ENCODE measurements around the gene LELP1.
A peak's percentile ranks its signal among the peaks of the same experiment; 100 is the strongest.
"Not testable (repeated sequence)": the region's sequence is repeated elsewhere in the genome, so short reads cannot be mapped to it uniquely, and the experiment has no call there.

LELP1 gene

GRCh38 chr1:153203130-153203529 is at the start of gene LELP1:
Gene LELP1, plus strand, starts transcription at chr1:153203430. Its CDS starts 1,278 bp downstream, at chr1:153204708.
- DNase-seq (ENCODE audit: low spot score): no peak

GRCh38 chr1:153155541-153155940 is 47.7 kb upstream of the LELP1 start:
- DNase-seq (ENCODE audit: low spot score): no peak

GRCh38 chr1:153168686-153169085 is 34.5 kb upstream of the LELP1 start:
- DNase-seq (ENCODE audit: low spot score): no peak

GRCh38 chr1:153174624-153175023 is 28.6 kb upstream of the LELP1 start:
- no peak for DNase-seq (ENCODE audit: low spot score)

- DNase-seq (ENCODE audit: low spot score): no peak
Observed at GRCh38 chr1:153178922-153179321, 24.3 kb upstream of the LELP1 start.

- DNase-seq (ENCODE audit: low spot score): no peak
Observed at GRCh38 chr1:153180556-153180955, 22.7 kb upstream of the LELP1 start.

GRCh38 chr1:153188301-153188700 is 14.9 kb upstream of the LELP1 start:
- not testable (repeated sequence) for DNase-seq (ENCODE audit: low spot score)

- no peak for DNase-seq (ENCODE audit: low spot score)
Observed at GRCh38 chr1:153190373-153190772, 12.9 kb upstream of the LELP1 start.

GRCh38 chr1:153192697-153193096 is 10.5 kb upstream of the LELP1 start:
- DNase-seq (ENCODE audit: low spot score): no peak

GRCh38 chr1:153194331-153195050 is 8.7 kb upstream of the LELP1 start:
- DNase-seq (ENCODE audit: low spot score): no peak

GRCh38 chr1:153195216-153195615 is 8.0 kb upstream of the LELP1 start:
- DNase-seq (ENCODE audit: low spot score): no peak

GRCh38 chr1:153202006-153202405 is 1.2 kb upstream of the LELP1 start:
- DNase-seq (ENCODE audit: low spot score): no peak

- DNase-seq (ENCODE audit: low spot score): no peak
Observed at GRCh38 chr1:153206631-153207030, 3.4 kb downstream of the LELP1 start.

GRCh38 chr1:153210206-153210605 is 7.0 kb downstream of the LELP1 start:
- DNase-seq (ENCODE audit: low spot score): no peak

- DNase-seq (ENCODE audit: low spot score): no peak
Observed at GRCh38 chr1:153212201-153212600, 9.0 kb downstream of the LELP1 start.

- DNase-seq (ENCODE audit: low spot score): no peak
Observed at GRCh38 chr1:153213519-153213918, 10.3 kb downstream of the LELP1 start.

- DNase-seq (ENCODE audit: low spot score): no peak
Observed at GRCh38 chr1:153217212-153217611, 14.0 kb downstream of the LELP1 start, which contains the start of gene PRR9. Gene PRR9, plus strand, starts transcription at chr1:153217584. Its CDS starts 561 bp downstream, at chr1:153218145.

- DNase-seq (ENCODE audit: low spot score): no peak
Observed at GRCh38 chr1:153217744-153218416, 14.7 kb downstream of the LELP1 start.

- DNase-seq (ENCODE audit: low spot score): no peak
Observed at GRCh38 chr1:153220606-153221303, 17.5 kb downstream of the LELP1 start.

- peak; percentile 52 for DNase-seq (ENCODE audit: low spot score)
Observed at GRCh38 chr1:153223040-153223891, 20.0 kb downstream of the LELP1 start.

- DNase-seq (ENCODE audit: low spot score): no peak
Observed at GRCh38 chr1:153227810-153228209, 24.6 kb downstream of the LELP1 start.

GRCh38 chr1:153228491-153228890 is 25.3 kb downstream of the LELP1 start:
- no peak for DNase-seq (ENCODE audit: low spot score)
